GM12878 (cell line): Measurements from ENCODE around the gene WBP11. TPM values are rescaled to one million over a fixed set of nuclear protein-coding genes. Genes with fewer than 3 reads are reported as not detected.

ENCODE experiments used
- CBX3 ChIP-seq: fragments of 200-600 bp; sonication (generic); IDR thresholded peaks from 2 replicates; pipeline ENCODE4 v1.6.1; 2016; ENCODE audit warnings: low read depth, borderline replicate concordance
- CEBPB ChIP-seq, 2 experiments: fragments of 150-350 bp in 1 of 2; IDR thresholded peaks; 2 replicates each; pipeline ENCODE4 v1.6.1; 2012 to 2014; ENCODE audit warnings: low read depth in 2 of 2, low read length in 2 of 2, borderline replicate concordance in 1 of 2, inconsistent platforms in 1 of 2
- CHD2 ChIP-seq: IDR thresholded peaks from 2 replicates; pipeline ENCODE4 v1.6.1; 2011; ENCODE audit warnings: low read depth, low read length, improper control_type of control experiment, borderline replicate concordance
- HDAC2 ChIP-seq: fragments of 200-600 bp; sonication (generic); IDR thresholded peaks from 2 replicates; pipeline ENCODE4 v1.6.1; 2017
- HDGF ChIP-seq: fragments of 450-650 bp; IDR thresholded peaks from 2 replicates; pipeline ENCODE4 v1.6.1; 2016; ENCODE audit warnings: antibody characterized with exemption
- IKZF2 ChIP-seq, 2 experiments: fragments of 450-650 bp; IDR thresholded peaks; 2 replicates each; pipeline ENCODE4 v1.6.1; 2017; ENCODE audit warnings: mild to moderate bottlenecking in 2 of 2, moderate library complexity in 2 of 2
- MEF2B ChIP-seq: fragments of 450-650 bp; IDR thresholded peaks from 2 replicates; pipeline ENCODE4 v1.6.1; 2018; ENCODE audit warnings: mild to moderate bottlenecking, moderate library complexity; ENCODE audit not compliant: partially characterized antibody, poor library complexity, severe bottlenecking
- NBN ChIP-seq: fragments of 450-650 bp; IDR thresholded peaks from 2 replicates; pipeline ENCODE4 v1.6.1; 2016
- NFYA ChIP-seq: IDR thresholded peaks from 2 replicates; pipeline ENCODE4 v1.6.1; 2011; ENCODE audit warnings: low read depth, mild to moderate bottlenecking, low read length, improper control_type of control experiment, borderline replicate concordance
- POLR2A ChIP-seq: IDR thresholded peaks from 2 replicates; pipeline ENCODE4 v1.6.1; 2011; ENCODE audit warnings: low read depth, mild to moderate bottlenecking, low read length
- RFX5 ChIP-seq: IDR thresholded peaks from 2 replicates; pipeline ENCODE4 v1.6.1; 2011; ENCODE audit warnings: low read depth, low read length, improper control_type of control experiment
- SMARCA5 ChIP-seq: fragments of 450-650 bp; IDR thresholded peaks from 2 replicates; pipeline ENCODE4 v1.6.1; 2017; ENCODE audit warnings: mild to moderate bottlenecking
- SMC3 ChIP-seq: IDR thresholded peaks from 2 replicates; pipeline ENCODE4 v1.6.1; 2011; ENCODE audit warnings: low read length, improper control_type of control experiment, borderline replicate concordance
- SUPT20H ChIP-seq: IDR thresholded peaks from 2 replicates; pipeline ENCODE4 v1.6.1; 2011; ENCODE audit warnings: low read depth, mild to moderate bottlenecking, low read length, moderate library complexity, borderline replicate concordance; ENCODE audit not compliant: control insufficient read depth
- polyA plus RNA-seq, 11 experiments: library from polyadenylated mRNA; depleted of rRNA in 4 of 11; unstranded in 6 of 11; stranded (reverse) in 5 of 11; fragments of >200 nt; fragmentation: Nextera tagmentation in 4 of 11; fragmentation: Illumina TruSeq in 1 of 11; extraction: Ambion mirVana in 4 of 11; extraction: Trizol in 1 of 11; gene quantifications; 1 replicate in 1 of 11; 2 replicates in 10 of 11; pipeline versions ENCODE4 v1.2.1 to v1.2.3, GENCODE V29; 2011 to 2016; ENCODE audit warnings: inconsistent platforms in 2 of 11, missing spikeins in 2 of 11, low read depth in 1 of 11
- total RNA-seq, 4 experiments: library from RNA; depleted of rRNA in 3 of 4; stranded (reverse); fragments of >200 nt in 3 of 4; fragmentation: Illumina TruSeq in 1 of 4; extraction: Trizol in 1 of 4; gene quantifications; 2 replicates each; pipeline versions ENCODE4 v1.2.1 to v1.2.3, GENCODE V29; 2013 to 2021
- TF ChIP-seq, protein P1 (sequence below): fragments of 150-350 bp; IDR thresholded peaks from 2 replicates; pipeline ENCODE4 v1.6.1; 2016; ENCODE audit warnings: low read depth, low read length
- TF ChIP-seq, protein P2 (sequence below): IDR thresholded peaks from 2 replicates; pipeline ENCODE4 v1.6.1; 2011; ENCODE audit warnings: low read depth, low read length, improper control_type of control experiment, borderline replicate concordance
- TF ChIP-seq, protein P3 (sequence below): IDR thresholded peaks from 2 replicates; pipeline ENCODE4 v1.6.1; 2011; ENCODE audit warnings: low read depth, mild to moderate bottlenecking, low read length, moderate library complexity, borderline replicate concordance; ENCODE audit errors: extremely low read depth
- TF ChIP-seq, protein P4 (sequence below): fragments of 450-650 bp; IDR thresholded peaks from 2 replicates; pipeline ENCODE4 v1.6.1; 2014; ENCODE audit warnings: mild to moderate bottlenecking
- TF ChIP-seq, protein P5 (sequence below): IDR thresholded peaks from 2 replicates; pipeline ENCODE4 v1.6.1; 2011; ENCODE audit warnings: mild to moderate bottlenecking, low read depth, low read length, moderate library complexity; ENCODE audit not compliant: insufficient replicate concordance
- TF ChIP-seq, protein P6 (sequence below): fragments of 450-650 bp; formaldehyde crosslinking; IDR thresholded peaks from 2 replicates; pipeline ENCODE4 v1.5.0; 2022; ENCODE audit warnings: mild to moderate bottlenecking, missing genetic modification characterization

Gene WBP11
- total and polyA plus RNA-seq, 10 of the 15 experiments (the other 5 are each of a cell fraction or from before 2014, with no cell fraction given): 11.5 to 107 (median 29.1) TPM

DNA sequence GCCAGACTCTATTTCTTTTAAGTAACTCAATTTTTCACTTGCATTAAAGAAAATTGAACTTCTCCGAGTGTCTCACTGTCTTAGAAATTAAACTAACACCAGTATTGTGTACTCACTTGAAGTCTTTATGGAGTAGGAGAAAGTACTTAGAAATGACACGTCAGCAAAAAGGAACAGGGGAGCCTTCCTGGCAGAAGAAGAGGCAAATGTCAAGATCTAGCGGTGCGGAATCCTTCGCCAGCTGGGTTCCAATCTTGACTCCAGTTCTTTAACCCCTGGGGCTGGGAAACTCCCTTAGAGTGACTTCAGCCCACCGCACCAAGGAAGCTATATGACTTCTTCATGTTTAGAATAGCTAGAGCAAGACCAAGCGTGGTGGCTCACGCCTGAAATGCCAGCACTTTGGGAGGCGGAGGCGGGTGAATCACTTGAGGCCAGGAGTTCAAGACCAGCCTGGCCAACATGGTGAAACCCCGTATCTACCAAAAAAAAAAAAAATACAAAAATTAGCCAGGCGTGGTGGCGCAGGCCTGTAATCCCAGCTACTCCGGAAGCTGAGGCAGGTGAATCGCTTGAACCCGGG is 34.4 kb downstream of the WBP11 start (continued):
- TF ChIP-seq, protein P1, sequence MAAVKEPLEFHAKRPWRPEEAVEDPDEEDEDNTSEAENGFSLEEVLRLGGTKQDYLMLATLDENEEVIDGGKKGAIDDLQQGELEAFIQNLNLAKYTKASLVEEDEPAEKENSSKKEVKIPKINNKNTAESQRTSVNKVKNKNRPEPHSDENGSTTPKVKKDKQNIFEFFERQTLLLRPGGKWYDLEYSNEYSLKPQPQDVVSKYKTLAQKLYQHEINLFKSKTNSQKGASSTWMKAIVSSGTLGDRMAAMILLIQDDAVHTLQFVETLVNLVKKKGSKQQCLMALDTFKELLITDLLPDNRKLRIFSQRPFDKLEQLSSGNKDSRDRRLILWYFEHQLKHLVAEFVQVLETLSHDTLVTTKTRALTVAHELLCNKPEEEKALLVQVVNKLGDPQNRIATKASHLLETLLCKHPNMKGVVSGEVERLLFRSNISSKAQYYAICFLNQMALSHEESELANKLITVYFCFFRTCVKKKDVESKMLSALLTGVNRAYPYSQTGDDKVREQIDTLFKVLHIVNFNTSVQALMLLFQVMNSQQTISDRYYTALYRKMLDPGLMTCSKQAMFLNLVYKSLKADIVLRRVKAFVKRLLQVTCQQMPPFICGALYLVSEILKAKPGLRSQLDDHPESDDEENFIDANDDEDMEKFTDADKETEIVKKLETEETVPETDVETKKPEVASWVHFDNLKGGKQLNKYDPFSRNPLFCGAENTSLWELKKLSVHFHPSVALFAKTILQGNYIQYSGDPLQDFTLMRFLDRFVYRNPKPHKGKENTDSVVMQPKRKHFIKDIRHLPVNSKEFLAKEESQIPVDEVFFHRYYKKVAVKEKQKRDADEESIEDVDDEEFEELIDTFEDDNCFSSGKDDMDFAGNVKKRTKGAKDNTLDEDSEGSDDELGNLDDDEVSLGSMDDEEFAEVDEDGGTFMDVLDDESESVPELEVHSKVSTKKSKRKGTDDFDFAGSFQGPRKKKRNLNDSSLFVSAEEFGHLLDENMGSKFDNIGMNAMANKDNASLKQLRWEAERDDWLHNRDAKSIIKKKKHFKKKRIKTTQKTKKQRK: no peak
- TF ChIP-seq, protein P2, sequence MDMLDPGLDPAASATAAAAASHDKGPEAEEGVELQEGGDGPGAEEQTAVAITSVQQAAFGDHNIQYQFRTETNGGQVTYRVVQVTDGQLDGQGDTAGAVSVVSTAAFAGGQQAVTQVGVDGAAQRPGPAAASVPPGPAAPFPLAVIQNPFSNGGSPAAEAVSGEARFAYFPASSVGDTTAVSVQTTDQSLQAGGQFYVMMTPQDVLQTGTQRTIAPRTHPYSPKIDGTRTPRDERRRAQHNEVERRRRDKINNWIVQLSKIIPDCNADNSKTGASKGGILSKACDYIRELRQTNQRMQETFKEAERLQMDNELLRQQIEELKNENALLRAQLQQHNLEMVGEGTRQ: no peak
- TF ChIP-seq POLR2A (no peak), NFYA (no peak), RFX5 (no peak), HDGF (peak; percentile 73; the same call in 1 of the 2 replicates), IKZF2 (IDR thresholded peaks at IDR 0.05) (0 out of 4 replicates have a peak, but pooled peaks of 1 of the 2 experiments have one; percentile 30), SMARCA5 (0 out of 2 replicates have a peak, but pooled peaks have one; percentile 8), CHD2 (no peak), NBN (peak; percentile 84), MEF2B (peak; percentile 13), HDAC2 (no peak), CBX3 (no peak), CEBPB (IDR thresholded peaks at IDR 0.05; ENCODE audit: borderline replicate concordance in 1 of 2, low read depth in 2 of 2, low read length in 2 of 2) (0 out of 4 replicates have a peak, but pooled peaks of 1 of the 2 experiments have one; percentile 44), SMC3 (no peak), SUPT20H (no peak)
- TF ChIP-seq, protein P3, sequence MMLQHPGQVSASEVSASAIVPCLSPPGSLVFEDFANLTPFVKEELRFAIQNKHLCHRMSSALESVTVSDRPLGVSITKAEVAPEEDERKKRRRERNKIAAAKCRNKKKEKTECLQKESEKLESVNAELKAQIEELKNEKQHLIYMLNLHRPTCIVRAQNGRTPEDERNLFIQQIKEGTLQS: no peak
- TF ChIP-seq, protein P4, sequence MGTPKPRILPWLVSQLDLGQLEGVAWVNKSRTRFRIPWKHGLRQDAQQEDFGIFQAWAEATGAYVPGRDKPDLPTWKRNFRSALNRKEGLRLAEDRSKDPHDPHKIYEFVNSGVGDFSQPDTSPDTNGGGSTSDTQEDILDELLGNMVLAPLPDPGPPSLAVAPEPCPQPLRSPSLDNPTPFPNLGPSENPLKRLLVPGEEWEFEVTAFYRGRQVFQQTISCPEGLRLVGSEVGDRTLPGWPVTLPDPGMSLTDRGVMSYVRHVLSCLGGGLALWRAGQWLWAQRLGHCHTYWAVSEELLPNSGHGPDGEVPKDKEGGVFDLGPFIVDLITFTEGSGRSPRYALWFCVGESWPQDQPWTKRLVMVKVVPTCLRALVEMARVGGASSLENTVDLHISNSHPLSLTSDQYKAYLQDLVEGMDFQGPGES: no peak
- TF ChIP-seq, protein P5, sequence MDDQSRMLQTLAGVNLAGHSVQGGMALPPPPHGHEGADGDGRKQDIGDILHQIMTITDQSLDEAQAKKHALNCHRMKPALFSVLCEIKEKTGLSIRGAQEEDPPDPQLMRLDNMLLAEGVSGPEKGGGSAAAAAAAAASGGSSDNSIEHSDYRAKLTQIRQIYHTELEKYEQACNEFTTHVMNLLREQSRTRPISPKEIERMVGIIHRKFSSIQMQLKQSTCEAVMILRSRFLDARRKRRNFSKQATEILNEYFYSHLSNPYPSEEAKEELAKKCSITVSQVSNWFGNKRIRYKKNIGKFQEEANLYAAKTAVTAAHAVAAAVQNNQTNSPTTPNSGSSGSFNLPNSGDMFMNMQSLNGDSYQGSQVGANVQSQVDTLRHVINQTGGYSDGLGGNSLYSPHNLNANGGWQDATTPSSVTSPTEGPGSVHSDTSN: no peak
- TF ChIP-seq, protein P6, sequence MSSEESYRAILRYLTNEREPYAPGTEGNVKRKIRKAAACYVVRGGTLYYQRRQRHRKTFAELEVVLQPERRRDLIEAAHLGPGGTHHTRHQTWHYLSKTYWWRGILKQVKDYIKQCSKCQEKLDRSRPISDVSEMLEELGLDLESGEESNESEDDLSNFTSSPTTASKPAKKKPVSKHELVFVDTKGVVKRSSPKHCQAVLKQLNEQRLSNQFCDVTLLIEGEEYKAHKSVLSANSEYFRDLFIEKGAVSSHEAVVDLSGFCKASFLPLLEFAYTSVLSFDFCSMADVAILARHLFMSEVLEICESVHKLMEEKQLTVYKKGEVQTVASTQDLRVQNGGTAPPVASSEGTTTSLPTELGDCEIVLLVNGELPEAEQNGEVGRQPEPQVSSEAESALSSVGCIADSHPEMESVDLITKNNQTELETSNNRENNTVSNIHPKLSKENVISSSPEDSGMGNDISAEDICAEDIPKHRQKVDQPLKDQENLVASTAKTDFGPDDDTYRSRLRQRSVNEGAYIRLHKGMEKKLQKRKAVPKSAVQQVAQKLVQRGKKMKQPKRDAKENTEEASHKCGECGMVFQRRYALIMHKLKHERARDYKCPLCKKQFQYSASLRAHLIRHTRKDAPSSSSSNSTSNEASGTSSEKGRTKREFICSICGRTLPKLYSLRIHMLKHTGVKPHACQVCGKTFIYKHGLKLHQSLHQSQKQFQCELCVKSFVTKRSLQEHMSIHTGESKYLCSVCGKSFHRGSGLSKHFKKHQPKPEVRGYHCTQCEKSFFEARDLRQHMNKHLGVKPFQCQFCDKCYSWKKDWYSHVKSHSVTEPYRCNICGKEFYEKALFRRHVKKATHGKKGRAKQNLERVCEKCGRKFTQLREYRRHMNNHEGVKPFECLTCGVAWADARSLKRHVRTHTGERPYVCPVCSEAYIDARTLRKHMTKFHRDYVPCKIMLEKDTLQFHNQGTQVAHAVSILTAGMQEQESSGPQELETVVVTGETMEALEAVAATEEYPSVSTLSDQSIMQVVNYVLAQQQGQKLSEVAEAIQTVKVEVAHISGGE (CRISPR knock-in tag): no peak
